Vagina (tissue), 2 donors: ENCODE measurements around the gene KAZN. TPM values are rescaled to one million over a fixed set of nuclear protein-coding genes. Genes with fewer than 3 reads are reported as not detected.

Source experiments
- DNase-seq, 2 donors: peaks; one replicate each; pipeline ENCODE4 v3.0.0-alpha.2; 2017; ENCODE audit errors: extremely low spot score in 2 of 2
- H3K27ac ChIP-seq: fragments of 200-600 bp; sonication (generic); one replicate; pipeline ENCODE4 v1.5.1; 2019
- H3K27me3 ChIP-seq: fragments of 200-600 bp; sonication (generic); one replicate; pipeline ENCODE4 v1.5.1; 2019
- H3K36me3 ChIP-seq, 2 donors: fragments of 200-600 bp; sonication (generic); one replicate each; pipeline ENCODE4 v1.5.1; 2017 to 2019
- H3K4me1 ChIP-seq: fragments of 200-600 bp; sonication (generic); one replicate; pipeline ENCODE4 v1.5.1; 2019
- H3K4me3 ChIP-seq, 2 donors: fragments of 200-600 bp; sonication (generic); 1 replicate in 1 of 2; 2 replicates in 1 of 2; pipeline ENCODE4 v1.5.1; 2016 to 2019
- H3K9me3 ChIP-seq: fragments of 200-600 bp; sonication (generic); one replicate; pipeline ENCODE4 v1.5.1; 2019
- CTCF ChIP-seq, 3 experiments: fragments of 450-650 bp in 2 of 3; fragments of 200-600 bp in 1 of 3; sonication (generic) in 1 of 3; IDR thresholded peaks; one replicate each; pipeline ENCODE4 v1.5.1; 2017 to 2019; ENCODE audit warnings: antibody characterized with exemption in 3 of 3, mild to moderate bottlenecking in 2 of 3, moderate library complexity in 2 of 3
- POLR2A ChIP-seq, 2 donors: fragments of 450-650 bp; IDR thresholded peaks; one replicate each; pipeline ENCODE4 v1.6.1; 2017; ENCODE audit warnings: antibody characterized with exemption in 2 of 2, mild to moderate bottlenecking in 2 of 2, moderate library complexity in 2 of 2
- POLR2AphosphoS5 ChIP-seq, 2 donors: sonication (generic); formaldehyde crosslinking; IDR thresholded peaks; one replicate each; pipeline ENCODE4 v1.9.0; 2017; ENCODE audit warnings: antibody characterized with exemption in 2 of 2, mild to moderate bottlenecking in 2 of 2, low read depth in 1 of 2; ENCODE audit not compliant: insufficient read depth in 1 of 2
- intact Hi-C: fragments of 100-400 bp; cut with DNase I; formaldehyde crosslinking; loops from one replicate; pipeline ENCODE4 v1.15.1; 2023
- total RNA-seq: library from RNA; depleted of rRNA; stranded (reverse); fragments of >200 nt; gene quantifications from one replicate; pipeline ENCODE4 v1.2.3, GENCODE V29; 2016

KAZN gene
- total RNA-seq, 1 donor from 2014 or later = 29.5 TPM

GRCh38 chr1:15089258-15089992 is 490.9 kb downstream of the KAZN start:
- H3K4me1 ChIP-seq = peaks cover 37% of the 10 kb centered on the region
- H3K9me3 ChIP-seq = no peaks in the 10 kb centered on the region
- no peaks in the 10 kb centered on the region for H3K27me3 ChIP-seq
- DNase-seq = no peak
- no peaks in the 10 kb centered on the region for H3K36me3 ChIP-seq
- peak overlapping the region; percentile 86 for H3K27ac ChIP-seq
- TF ChIP-seq CTCF (IDR thresholded peaks at IDR 0.05) (no peak), POLR2A (IDR thresholded peaks at IDR 0.05) (no peak), POLR2AphosphoS5 (IDR thresholded peaks at IDR 0.05; ENCODE audit: insufficient read depth in 1 of 2, low read depth in 1 of 2) (no peak)
- no peak overlapping the region for H3K4me3 ChIP-seq
- intact Hi-C loops = no loop called here

- no peak for DNase-seq
- H3K36me3 ChIP-seq = no peaks in the 10 kb centered on the region
- H3K27me3 ChIP-seq = no peaks in the 10 kb centered on the region
- no peak overlapping the region for H3K27ac ChIP-seq
- H3K4me1 ChIP-seq = peaks cover 37% of the 10 kb centered on the region
- intact Hi-C loops = no loop called here
- H3K9me3 ChIP-seq = no peaks in the 10 kb centered on the region
- TF ChIP-seq CTCF (IDR thresholded peaks at IDR 0.05) (no peak), POLR2AphosphoS5 (IDR thresholded peaks at IDR 0.05; ENCODE audit: insufficient read depth in 1 of 2, low read depth in 1 of 2) (peak; percentile 44 to 71)
- no peak overlapping the region for H3K4me3 ChIP-seq
Observed at GRCh38 chr1:15090373-15090772, 491.9 kb downstream of the KAZN start.

GRCh38 chr1:15094056-15094455 is 495.6 kb downstream of the KAZN start:
- H3K36me3 ChIP-seq = no peaks in the 10 kb centered on the region
- H3K4me3 ChIP-seq = no peak overlapping the region
- no peak overlapping the region for H3K27ac ChIP-seq
- no peaks in the 10 kb centered on the region for H3K9me3 ChIP-seq
- intact Hi-C loops = no loop called here
- H3K4me1 ChIP-seq = peaks cover 19% of the 10 kb centered on the region
- TF ChIP-seq POLR2A (IDR thresholded peaks at IDR 0.05) (no peak), CTCF (IDR thresholded peaks at IDR 0.05) (no peak), POLR2AphosphoS5 (IDR thresholded peaks at IDR 0.05; ENCODE audit: insufficient read depth in 1 of 2, low read depth in 1 of 2) (no peak)
- DNase-seq = no peak
- H3K27me3 ChIP-seq = no peaks in the 10 kb centered on the region

- TF ChIP-seq POLR2AphosphoS5 (IDR thresholded peaks at IDR 0.05; ENCODE audit: insufficient read depth in 1 of 2, low read depth in 1 of 2) = no peak
- no peak for TF ChIP-seq POLR2A (IDR thresholded peaks at IDR 0.05)
- no peak for TF ChIP-seq CTCF (IDR thresholded peaks at IDR 0.05)
- Histone ChIP-seq H3K27ac (no peak overlapping the region), H3K4me3 (no peak overlapping the region), H3K4me1 (peaks cover 10% of the 10 kb centered on the region), H3K27me3 (no peaks in the 10 kb centered on the region), H3K9me3 (no peaks in the 10 kb centered on the region), H3K36me3 (no peaks in the 10 kb centered on the region)
- no peak for DNase-seq
- intact Hi-C loops = no loop called here
Observed at GRCh38 chr1:15094719-15095495, 496.4 kb downstream of the KAZN start.

GRCh38 chr1:15095496-15095875 is 497.0 kb downstream of the KAZN start:
- Histone ChIP-seq H3K4me3 (no peak overlapping the region), H3K4me1 (peaks cover 4% of the 10 kb centered on the region), H3K27me3 (no peaks in the 10 kb centered on the region), H3K36me3 (no peaks in the 10 kb centered on the region), H3K27ac (no peak overlapping the region), H3K9me3 (no peaks in the 10 kb centered on the region)
- TF ChIP-seq CTCF (IDR thresholded peaks at IDR 0.05) = no peak
- no peak for TF ChIP-seq POLR2A (IDR thresholded peaks at IDR 0.05)
- no peak for TF ChIP-seq POLR2AphosphoS5 (IDR thresholded peaks at IDR 0.05; ENCODE audit: insufficient read depth in 1 of 2, low read depth in 1 of 2)
- no peak for DNase-seq
- intact Hi-C loops = no loop called here
